Measurements from ENCODE around the gene KAZN.

The KAZN gene

DNA sequence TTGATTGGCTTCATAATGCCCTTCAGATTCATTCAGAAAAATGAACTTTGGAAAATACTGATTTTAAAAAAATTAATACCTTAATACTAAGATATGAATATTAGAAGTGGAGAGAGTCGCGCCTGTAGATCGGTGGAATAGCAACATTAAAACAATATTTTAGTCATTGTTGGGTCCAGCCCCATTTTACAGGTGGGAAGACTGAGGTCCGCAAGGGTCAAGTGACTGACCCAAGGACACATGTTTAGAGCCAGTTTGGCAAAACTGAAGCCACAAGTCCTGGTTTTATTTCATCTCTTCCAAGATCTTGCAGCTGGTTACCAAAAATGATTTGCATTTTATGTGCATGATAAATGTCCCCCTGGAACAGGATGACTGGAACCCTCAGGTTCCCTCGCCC, 441.4 kb downstream of the KAZN start:
- no peak for TF ChIP-seq FOXM1 (IDR thresholded peaks at IDR 0.05; ENCODE audit: borderline replicate concordance, low read depth)

DNA sequence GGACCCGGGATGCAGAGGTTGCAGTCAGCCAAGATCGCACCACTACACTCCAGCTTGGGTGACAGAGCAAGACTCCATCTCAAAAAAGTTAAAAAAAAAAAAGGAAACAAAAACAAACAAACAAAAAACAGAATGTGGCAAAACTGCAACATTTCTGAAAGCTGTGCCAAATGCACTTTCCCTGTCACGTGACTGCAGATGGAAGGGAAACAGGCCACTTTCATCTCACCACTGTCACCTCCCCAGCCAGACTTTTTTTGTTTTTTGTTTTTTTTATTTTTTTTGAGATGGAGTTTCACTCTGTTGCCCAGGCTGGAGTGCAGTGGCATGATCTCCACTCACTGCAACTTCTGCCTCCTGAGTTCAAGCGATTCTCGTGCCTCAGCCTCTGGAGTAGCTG, 442.2 kb downstream of the KAZN start:
- TF ChIP-seq USF1 (IDR thresholded peaks at IDR 0.05): 0 out of 2 replicates have a peak, but pooled peaks have one; percentile 3

DNA sequence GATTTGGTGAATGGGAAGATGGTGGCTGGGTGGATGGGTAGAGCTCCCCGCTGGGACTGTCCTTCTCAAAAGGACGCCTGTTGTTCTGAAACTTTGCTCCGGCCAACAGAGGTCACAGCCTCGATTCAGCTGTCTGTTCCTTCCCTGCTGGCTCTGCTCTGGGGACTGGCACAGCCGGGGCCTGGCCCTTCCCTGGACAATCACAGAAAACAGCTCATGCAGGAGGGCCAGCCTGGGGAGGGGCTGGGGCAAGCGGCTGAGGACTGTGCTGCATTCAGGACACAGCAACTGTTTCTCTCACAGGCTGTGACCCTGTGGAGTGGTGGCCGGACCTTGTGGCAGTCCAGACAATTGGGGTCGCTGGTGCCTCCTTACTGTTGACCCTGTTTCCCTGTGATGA, 444.4 kb downstream of the KAZN start:
- TF ChIP-seq EGR1 (IDR thresholded peaks at IDR 0.05): no peak

DNA sequence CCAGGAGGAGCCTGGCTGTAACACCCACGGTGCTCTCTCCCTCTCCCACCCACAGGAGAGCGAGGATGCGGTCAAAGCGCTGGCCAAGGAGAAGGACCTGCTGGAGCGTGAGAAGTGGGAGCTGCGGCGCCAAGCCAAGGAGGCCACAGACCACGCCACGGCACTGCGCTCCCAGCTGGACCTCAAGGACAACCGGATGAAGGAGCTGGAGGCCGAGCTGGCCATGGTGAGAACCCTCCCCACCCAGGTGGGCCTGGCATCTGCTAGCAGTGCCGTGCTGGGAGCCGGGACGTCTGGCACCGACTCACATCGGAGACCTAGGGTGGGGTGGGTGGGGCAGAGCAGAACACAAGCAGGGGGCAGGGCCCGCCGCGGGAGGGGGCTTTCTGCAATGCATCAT, 445.4 kb downstream of the KAZN start:
- TF ChIP-seq EP300 (IDR thresholded peaks at IDR 0.05; ENCODE audit: borderline replicate concordance) (no peak), FOXM1 (IDR thresholded peaks at IDR 0.05; ENCODE audit: borderline replicate concordance, low read depth) (no peak), REST (IDR thresholded peaks at IDR 0.05; ENCODE audit: low read depth) (no peak), TEAD4 (IDR thresholded peaks at IDR 0.05) (no peak), CREB1 (IDR thresholded peaks at IDR 0.05; ENCODE audit: low read depth) (no peak), RAD21 (IDR thresholded peaks at IDR 0.05; ENCODE audit: low read depth) (no peak), NFIC (IDR thresholded peaks at IDR 0.05) (no peak)

DNA sequence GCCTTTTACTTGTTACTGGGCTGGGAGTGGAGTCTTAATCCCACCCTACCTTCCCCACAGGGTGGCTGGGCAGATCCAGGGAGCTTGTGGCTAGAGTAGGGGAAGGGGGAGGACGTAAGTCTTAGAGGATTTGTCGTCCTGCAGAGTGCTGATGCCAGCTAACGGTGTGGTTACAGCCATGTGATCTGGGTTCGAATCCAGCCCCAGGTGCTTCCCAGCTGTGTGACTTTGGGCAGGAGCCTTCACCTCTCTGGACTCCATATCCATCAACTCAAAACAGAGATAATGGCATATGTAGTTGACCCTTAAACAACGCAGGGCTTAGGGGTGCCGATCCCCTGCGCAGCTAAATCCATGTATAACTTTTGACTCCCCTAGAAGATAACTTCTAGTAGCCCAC, 446.6 kb downstream of the KAZN start:
- TF ChIP-seq USF1 (IDR thresholded peaks at IDR 0.05) (no peak), CEBPB (IDR thresholded peaks at IDR 0.05) (no peak), ZBTB7A (IDR thresholded peaks at IDR 0.05; ENCODE audit: low read depth) (no peak), EGR1 (IDR thresholded peaks at IDR 0.05) (no peak), CREB1 (IDR thresholded peaks at IDR 0.05; ENCODE audit: low read depth) (no peak), YY1 (IDR thresholded peaks at IDR 0.05; ENCODE audit: low read depth) (no peak), REST (IDR thresholded peaks at IDR 0.05; ENCODE audit: low read depth) (no peak), TAF1 (IDR thresholded peaks at IDR 0.05; ENCODE audit: low read depth) (no peak), EP300 (IDR thresholded peaks at IDR 0.05; ENCODE audit: borderline replicate concordance) (no peak), MAX (IDR thresholded peaks at IDR 0.05) (no peak)

DNA sequence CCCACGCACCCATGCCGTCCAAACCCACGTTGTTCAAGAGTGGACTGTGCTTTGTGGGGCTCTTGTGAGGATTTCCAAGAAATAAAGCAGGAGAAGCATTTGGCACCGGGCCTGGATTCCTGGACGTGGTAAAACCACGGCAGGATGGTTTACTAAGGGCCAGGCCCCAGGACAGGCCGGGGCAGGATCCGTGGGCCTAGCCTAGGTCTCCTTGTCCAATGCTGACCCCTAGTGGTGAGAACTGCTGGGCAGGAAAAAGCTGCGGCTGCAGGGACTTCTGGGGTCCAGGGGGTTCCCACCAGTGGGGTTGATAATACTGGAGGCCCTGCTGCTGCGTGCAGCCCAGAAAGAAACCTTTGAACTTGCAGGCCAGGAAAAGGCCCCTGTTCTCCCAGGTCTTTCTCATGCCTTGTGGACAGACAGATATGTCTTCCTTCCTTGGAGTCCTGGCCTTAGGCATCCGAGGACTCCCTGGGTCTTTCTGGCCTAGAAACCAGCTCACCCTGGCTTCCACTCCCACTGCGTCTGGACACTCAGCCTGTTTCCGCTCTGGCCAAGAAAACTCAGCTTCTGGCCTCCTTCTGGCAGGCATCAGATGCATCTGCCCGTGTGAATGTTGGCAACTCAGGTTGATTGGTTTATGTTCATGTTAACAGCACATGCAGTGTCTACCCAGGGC, 448.1 kb downstream of the KAZN start:
- TF ChIP-seq MAX (IDR thresholded peaks at IDR 0.05) (no peak), RAD21 (IDR thresholded peaks at IDR 0.05; ENCODE audit: low read depth) (peak; percentile 92)

DNA sequence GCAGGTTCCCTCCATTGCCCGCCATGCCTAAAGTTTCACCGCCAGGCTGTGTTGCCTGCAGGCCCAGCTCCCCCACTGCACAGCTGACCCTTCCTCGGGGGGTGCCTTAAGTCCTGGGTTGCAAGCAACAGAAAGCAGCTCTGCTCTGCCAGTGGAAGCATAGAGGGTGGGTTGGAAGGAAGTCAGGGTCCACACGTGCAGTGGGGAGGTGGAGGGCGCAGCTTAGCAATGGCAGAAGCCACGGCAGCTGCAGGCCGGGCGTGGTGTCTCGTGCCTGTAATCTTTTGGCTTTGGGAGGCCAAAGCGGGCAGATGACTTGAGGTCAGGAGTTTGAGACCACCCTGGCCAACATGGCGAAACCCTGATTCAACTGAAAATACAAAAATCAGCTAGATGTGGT, 448.8 kb downstream of the KAZN start:
- TF ChIP-seq CREB1 (IDR thresholded peaks at IDR 0.05; ENCODE audit: low read depth) (no peak), USF1 (IDR thresholded peaks at IDR 0.05) (no peak), ZBTB7A (IDR thresholded peaks at IDR 0.05; ENCODE audit: low read depth) (no peak), TAF1 (IDR thresholded peaks at IDR 0.05; ENCODE audit: low read depth) (no peak), RAD21 (IDR thresholded peaks at IDR 0.05; ENCODE audit: low read depth) (no peak), MAX (IDR thresholded peaks at IDR 0.05) (no peak), EGR1 (IDR thresholded peaks at IDR 0.05) (no peak), TEAD4 (IDR thresholded peaks at IDR 0.05) (no peak), EP300 (IDR thresholded peaks at IDR 0.05; ENCODE audit: borderline replicate concordance) (no peak), YY1 (IDR thresholded peaks at IDR 0.05; ENCODE audit: low read depth) (no peak), FOXM1 (IDR thresholded peaks at IDR 0.05; ENCODE audit: borderline replicate concordance, low read depth) (no peak)
